Measurements from ENCODE around the gene CLDN18. TPM values are rescaled to one million over a fixed set of nuclear protein-coding genes. Genes with fewer than 3 reads are reported as not detected.

The CLDN18 gene
- total and polyA plus RNA-seq, 4 donors: 0.06 TPM; not detected in 3

DNA sequence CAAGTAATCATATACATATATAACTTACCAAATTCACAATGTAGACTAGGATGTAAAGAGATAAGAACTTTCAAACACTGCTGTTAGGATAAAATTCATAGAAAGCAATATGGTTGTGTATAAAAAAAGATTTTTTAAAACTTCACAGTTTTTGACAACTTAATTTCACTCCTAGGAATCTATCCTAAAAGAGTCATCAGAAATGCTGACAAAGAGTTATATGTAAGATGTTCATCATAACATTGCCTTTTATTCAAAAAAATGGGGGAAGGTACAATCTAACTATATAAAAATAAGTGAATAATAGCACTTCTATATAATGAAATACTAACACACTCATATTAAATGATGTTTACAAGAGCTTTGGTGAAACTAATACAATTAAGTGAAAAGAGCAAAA is 4.3 kb upstream of the CLDN18 start:
- Histone ChIP-seq H3K27ac (ENCODE audit: low read depth in 1 of 2, low read length in 2 of 2) (no peak overlapping the region), H3K9ac (ENCODE audit: low read depth in 1 of 2, low read length in 2 of 2) (no peak overlapping the region), H3K36me3 (ENCODE audit: control insufficient read depth in 4 of 4, insufficient read depth in 3 of 4, low read depth in 1 of 4, low read length in 3 of 4) (no peaks in the 10 kb centered on the region), H3K27me3 (ENCODE audit: control insufficient read depth in 4 of 4, insufficient read depth in 4 of 4, low read length in 3 of 4) (no peaks in the 10 kb centered on the region), H3K4me1 (ENCODE audit: control insufficient read depth in 4 of 4, insufficient read depth in 4 of 4, low read length in 3 of 4) (no peaks in the 10 kb centered on the region), H3K9me3 (ENCODE audit: control insufficient read depth in 4 of 4, low read length in 3 of 4) (no peaks in the 10 kb centered on the region), H3K4me3 (ENCODE audit: low read depth in 1 of 3, low read length in 3 of 3) (no peak overlapping the region)
- TF ChIP-seq JUND (IDR thresholded peaks at IDR 0.05) (no peak), NR2F2 (IDR thresholded peaks at IDR 0.05) (no peak), TAF1 (conservative IDR thresholded peaks at IDR 0.05) (no peak), FOXA2 (IDR thresholded peaks at IDR 0.05) (no peak), GABPA (IDR thresholded peaks at IDR 0.05 in 1 of 2, conservative IDR thresholded peaks at IDR 0.05 in 1 of 2) (no peak), FOXA1 (IDR thresholded peaks at IDR 0.05) (no peak), EGR1 (IDR thresholded peaks at IDR 0.05; ENCODE audit: low read depth in 2 of 2) (no peak), HNF4A (conservative IDR thresholded peaks at IDR 0.05) (no peak)
- TF ChIP-seq, protein P1, sequence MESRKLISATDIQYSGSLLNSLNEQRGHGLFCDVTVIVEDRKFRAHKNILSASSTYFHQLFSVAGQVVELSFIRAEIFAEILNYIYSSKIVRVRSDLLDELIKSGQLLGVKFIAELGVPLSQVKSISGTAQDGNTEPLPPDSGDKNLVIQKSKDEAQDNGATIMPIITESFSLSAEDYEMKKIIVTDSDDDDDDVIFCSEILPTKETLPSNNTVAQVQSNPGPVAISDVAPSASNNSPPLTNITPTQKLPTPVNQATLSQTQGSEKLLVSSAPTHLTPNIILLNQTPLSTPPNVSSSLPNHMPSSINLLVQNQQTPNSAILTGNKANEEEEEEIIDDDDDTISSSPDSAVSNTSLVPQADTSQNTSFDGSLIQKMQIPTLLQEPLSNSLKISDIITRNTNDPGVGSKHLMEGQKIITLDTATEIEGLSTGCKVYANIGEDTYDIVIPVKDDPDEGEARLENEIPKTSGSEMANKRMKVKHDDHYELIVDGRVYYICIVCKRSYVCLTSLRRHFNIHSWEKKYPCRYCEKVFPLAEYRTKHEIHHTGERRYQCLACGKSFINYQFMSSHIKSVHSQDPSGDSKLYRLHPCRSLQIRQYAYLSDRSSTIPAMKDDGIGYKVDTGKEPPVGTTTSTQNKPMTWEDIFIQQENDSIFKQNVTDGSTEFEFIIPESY (IDR thresholded peaks at IDR 0.05): no peak
- TF ChIP-seq, protein P2, sequence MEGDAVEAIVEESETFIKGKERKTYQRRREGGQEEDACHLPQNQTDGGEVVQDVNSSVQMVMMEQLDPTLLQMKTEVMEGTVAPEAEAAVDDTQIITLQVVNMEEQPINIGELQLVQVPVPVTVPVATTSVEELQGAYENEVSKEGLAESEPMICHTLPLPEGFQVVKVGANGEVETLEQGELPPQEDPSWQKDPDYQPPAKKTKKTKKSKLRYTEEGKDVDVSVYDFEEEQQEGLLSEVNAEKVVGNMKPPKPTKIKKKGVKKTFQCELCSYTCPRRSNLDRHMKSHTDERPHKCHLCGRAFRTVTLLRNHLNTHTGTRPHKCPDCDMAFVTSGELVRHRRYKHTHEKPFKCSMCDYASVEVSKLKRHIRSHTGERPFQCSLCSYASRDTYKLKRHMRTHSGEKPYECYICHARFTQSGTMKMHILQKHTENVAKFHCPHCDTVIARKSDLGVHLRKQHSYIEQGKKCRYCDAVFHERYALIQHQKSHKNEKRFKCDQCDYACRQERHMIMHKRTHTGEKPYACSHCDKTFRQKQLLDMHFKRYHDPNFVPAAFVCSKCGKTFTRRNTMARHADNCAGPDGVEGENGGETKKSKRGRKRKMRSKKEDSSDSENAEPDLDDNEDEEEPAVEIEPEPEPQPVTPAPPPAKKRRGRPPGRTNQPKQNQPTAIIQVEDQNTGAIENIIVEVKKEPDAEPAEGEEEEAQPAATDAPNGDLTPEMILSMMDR (IDR thresholded peaks at IDR 0.05; ENCODE audit: low read depth, low read length, missing input control): no peak
- TF ChIP-seq, protein P3, sequence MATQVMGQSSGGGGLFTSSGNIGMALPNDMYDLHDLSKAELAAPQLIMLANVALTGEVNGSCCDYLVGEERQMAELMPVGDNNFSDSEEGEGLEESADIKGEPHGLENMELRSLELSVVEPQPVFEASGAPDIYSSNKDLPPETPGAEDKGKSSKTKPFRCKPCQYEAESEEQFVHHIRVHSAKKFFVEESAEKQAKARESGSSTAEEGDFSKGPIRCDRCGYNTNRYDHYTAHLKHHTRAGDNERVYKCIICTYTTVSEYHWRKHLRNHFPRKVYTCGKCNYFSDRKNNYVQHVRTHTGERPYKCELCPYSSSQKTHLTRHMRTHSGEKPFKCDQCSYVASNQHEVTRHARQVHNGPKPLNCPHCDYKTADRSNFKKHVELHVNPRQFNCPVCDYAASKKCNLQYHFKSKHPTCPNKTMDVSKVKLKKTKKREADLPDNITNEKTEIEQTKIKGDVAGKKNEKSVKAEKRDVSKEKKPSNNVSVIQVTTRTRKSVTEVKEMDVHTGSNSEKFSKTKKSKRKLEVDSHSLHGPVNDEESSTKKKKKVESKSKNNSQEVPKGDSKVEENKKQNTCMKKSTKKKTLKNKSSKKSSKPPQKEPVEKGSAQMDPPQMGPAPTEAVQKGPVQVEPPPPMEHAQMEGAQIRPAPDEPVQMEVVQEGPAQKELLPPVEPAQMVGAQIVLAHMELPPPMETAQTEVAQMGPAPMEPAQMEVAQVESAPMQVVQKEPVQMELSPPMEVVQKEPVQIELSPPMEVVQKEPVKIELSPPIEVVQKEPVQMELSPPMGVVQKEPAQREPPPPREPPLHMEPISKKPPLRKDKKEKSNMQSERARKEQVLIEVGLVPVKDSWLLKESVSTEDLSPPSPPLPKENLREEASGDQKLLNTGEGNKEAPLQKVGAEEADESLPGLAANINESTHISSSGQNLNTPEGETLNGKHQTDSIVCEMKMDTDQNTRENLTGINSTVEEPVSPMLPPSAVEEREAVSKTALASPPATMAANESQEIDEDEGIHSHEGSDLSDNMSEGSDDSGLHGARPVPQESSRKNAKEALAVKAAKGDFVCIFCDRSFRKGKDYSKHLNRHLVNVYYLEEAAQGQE (IDR thresholded peaks at IDR 0.05): no peak
- DNase-seq (ENCODE audit: low spot score): no peak

DNA sequence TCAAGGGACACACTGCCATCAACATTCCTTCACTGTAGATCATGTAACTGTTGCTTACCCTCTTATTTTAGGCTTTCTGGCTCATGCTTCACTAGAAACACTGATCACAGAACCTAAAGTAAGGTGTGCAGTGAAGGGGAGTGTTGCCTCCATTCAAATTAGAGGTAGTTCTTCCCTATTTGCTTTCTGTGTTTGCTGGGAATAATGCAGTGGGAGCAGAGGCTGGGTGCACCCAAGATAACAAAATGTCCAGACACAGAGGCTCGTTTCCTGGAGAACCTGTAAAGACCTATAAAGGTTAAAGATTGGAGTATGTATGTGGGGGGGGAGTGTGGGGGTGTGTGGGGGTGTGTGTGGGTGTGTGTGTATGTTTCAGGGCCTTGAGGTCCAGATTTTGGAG is 2.1 kb upstream of the CLDN18 start:
- no peak for TF ChIP-seq FOXA2 (IDR thresholded peaks at IDR 0.05)
- no peak for TF ChIP-seq YY1 (IDR thresholded peaks at IDR 0.05)
- no peak for TF ChIP-seq FOXA1 (IDR thresholded peaks at IDR 0.05)
- no peaks in the 10 kb centered on the region for H3K9me3 ChIP-seq (ENCODE audit: control insufficient read depth in 4 of 4, low read length in 3 of 4)
- no peak overlapping the region for H3K9ac ChIP-seq (ENCODE audit: low read depth in 1 of 2, low read length in 2 of 2)
- no peak overlapping the region for H3K4me3 ChIP-seq (ENCODE audit: low read depth in 1 of 3, low read length in 3 of 3)
- H3K4me1 ChIP-seq (ENCODE audit: control insufficient read depth in 4 of 4, insufficient read depth in 4 of 4, low read length in 3 of 4): no peaks in the 10 kb centered on the region
- H3K27me3 ChIP-seq (ENCODE audit: control insufficient read depth in 4 of 4, insufficient read depth in 4 of 4, low read length in 3 of 4): no peaks in the 10 kb centered on the region
- DNase-seq (ENCODE audit: low spot score): no peak
- no peak overlapping the region for H3K27ac ChIP-seq (ENCODE audit: low read depth in 1 of 2, low read length in 2 of 2)
- 44% methylated on average over 1 of the region's 1 CpG for WGBS
- no peaks in the 10 kb centered on the region for H3K36me3 ChIP-seq (ENCODE audit: control insufficient read depth in 4 of 4, insufficient read depth in 3 of 4, low read depth in 1 of 4, low read length in 3 of 4)

DNA sequence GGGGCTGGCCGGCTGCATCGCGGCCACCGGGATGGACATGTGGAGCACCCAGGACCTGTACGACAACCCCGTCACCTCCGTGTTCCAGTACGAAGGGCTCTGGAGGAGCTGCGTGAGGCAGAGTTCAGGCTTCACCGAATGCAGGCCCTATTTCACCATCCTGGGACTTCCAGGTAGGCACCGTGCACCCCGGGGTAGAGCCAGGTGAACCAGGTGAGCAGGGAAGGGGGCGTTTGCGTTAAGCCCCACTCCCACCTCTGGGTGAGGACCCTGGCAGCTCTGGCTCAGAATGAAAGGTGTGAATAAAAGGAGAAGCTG is 267 bp downstream of the CLDN18 start:
- no peak for DNase-seq (ENCODE audit: low spot score)
- 86% methylated on average over 14 of the region's 14 CpGs for WGBS
- no peak overlapping the region for H3K9ac ChIP-seq (ENCODE audit: low read depth in 1 of 2, low read length in 2 of 2)
- no peaks in the 10 kb centered on the region for H3K9me3 ChIP-seq (ENCODE audit: control insufficient read depth in 4 of 4, low read length in 3 of 4)
- H3K4me3 ChIP-seq (ENCODE audit: low read depth in 1 of 3, low read length in 3 of 3): no peak overlapping the region
- no peaks in the 10 kb centered on the region for H3K36me3 ChIP-seq (ENCODE audit: control insufficient read depth in 4 of 4, insufficient read depth in 3 of 4, low read depth in 1 of 4, low read length in 3 of 4)
- H3K27me3 ChIP-seq (ENCODE audit: control insufficient read depth in 4 of 4, insufficient read depth in 4 of 4, low read length in 3 of 4): no peaks in the 10 kb centered on the region
- H3K27ac ChIP-seq (ENCODE audit: low read depth in 1 of 2, low read length in 2 of 2): no peak overlapping the region
- no peaks in the 10 kb centered on the region for H3K4me1 ChIP-seq (ENCODE audit: control insufficient read depth in 4 of 4, insufficient read depth in 4 of 4, low read length in 3 of 4)
- TF ChIP-seq RAD21 (IDR thresholded peaks at IDR 0.05) (no peak), EGR1 (IDR thresholded peaks at IDR 0.05; ENCODE audit: low read depth in 2 of 2) (no peak), JUND (IDR thresholded peaks at IDR 0.05) (no peak), FOXA2 (IDR thresholded peaks at IDR 0.05) (no peak), SP1 (IDR thresholded peaks at IDR 0.05) (no peak)
- TF ChIP-seq, protein P1 (IDR thresholded peaks at IDR 0.05): no peak
- TF ChIP-seq, protein P2 (IDR thresholded peaks at IDR 0.05; ENCODE audit: low read depth, low read length, missing input control): no peak

Measured in liver (tissue), 9 donors.